Ishikawa (cell line): Measurements from ENCODE around the gene FOXK1.

Experiments used
- CREB1 ChIP-seq: IDR thresholded peaks from 2 replicates; pipeline ENCODE4 v1.6.1; 2012; ENCODE audit warnings: low read depth
- EGR1 ChIP-seq: IDR thresholded peaks from 2 replicates; pipeline ENCODE4 v1.6.1; 2012
- FOXM1 ChIP-seq: IDR thresholded peaks from 2 replicates; pipeline ENCODE4 v1.6.1; 2012; ENCODE audit warnings: low read depth, borderline replicate concordance
- RAD21 ChIP-seq: IDR thresholded peaks from 2 replicates; pipeline ENCODE4 v1.6.1; 2012; ENCODE audit warnings: low read depth
- YY1 ChIP-seq: IDR thresholded peaks from 2 replicates; pipeline ENCODE4 v1.6.1; 2012; ENCODE audit warnings: low read depth
- TF ChIP-seq, protein P1 (sequence below): IDR thresholded peaks from 2 replicates; pipeline ENCODE4 v1.6.1; 2012
- TF ChIP-seq, protein P2 (sequence below): IDR thresholded peaks from 2 replicates; pipeline ENCODE4 v1.6.1; 2012
- TF ChIP-seq, protein P3 (sequence below): IDR thresholded peaks from 2 replicates; pipeline ENCODE4 v1.6.1; 2012; ENCODE audit warnings: low read depth, mild to moderate bottlenecking

DNA sequence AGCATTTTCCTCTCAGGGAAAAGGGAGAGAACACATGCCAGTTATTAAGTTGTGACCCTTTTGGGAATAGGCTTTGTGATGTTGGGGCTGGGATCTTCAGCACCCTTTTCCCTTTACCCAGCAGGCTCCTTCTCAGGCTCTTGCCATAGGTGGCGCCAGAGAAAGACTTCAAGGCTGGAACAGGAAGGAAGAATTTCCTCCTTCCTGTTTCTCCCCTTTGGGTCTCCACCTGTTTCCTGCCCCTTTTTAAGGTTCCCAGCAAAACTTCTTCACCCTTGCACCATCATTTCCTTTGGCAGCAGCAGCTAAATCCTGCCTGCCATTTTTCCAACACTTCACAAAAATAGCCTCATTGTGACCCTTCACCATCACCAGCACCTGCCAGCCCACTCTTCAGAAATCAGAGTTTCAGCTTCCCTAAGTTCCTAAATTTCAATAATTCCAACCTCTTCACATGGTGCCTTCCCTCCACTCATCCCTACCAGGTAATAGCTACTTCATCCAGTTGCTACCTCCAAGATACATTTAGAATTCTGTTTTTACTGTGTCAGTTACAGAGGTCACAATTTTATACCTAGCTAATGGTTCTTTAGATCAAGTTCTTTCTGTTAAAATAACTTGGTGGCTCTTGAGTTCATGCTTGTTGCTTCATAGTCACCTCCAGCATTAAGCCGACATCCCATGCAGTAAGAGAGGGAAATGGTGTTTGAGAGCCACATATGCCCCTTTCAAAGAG is 22.4 kb upstream of the FOXK1 start:
- TF ChIP-seq, protein P1, sequence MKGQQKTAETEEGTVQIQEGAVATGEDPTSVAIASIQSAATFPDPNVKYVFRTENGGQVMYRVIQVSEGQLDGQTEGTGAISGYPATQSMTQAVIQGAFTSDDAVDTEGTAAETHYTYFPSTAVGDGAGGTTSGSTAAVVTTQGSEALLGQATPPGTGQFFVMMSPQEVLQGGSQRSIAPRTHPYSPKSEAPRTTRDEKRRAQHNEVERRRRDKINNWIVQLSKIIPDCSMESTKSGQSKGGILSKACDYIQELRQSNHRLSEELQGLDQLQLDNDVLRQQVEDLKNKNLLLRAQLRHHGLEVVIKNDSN: no peak
- no peak for TF ChIP-seq CREB1
- TF ChIP-seq, protein P2, sequence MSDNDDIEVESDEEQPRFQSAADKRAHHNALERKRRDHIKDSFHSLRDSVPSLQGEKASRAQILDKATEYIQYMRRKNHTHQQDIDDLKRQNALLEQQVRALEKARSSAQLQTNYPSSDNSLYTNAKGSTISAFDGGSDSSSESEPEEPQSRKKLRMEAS: no peak
- TF ChIP-seq, protein P3, sequence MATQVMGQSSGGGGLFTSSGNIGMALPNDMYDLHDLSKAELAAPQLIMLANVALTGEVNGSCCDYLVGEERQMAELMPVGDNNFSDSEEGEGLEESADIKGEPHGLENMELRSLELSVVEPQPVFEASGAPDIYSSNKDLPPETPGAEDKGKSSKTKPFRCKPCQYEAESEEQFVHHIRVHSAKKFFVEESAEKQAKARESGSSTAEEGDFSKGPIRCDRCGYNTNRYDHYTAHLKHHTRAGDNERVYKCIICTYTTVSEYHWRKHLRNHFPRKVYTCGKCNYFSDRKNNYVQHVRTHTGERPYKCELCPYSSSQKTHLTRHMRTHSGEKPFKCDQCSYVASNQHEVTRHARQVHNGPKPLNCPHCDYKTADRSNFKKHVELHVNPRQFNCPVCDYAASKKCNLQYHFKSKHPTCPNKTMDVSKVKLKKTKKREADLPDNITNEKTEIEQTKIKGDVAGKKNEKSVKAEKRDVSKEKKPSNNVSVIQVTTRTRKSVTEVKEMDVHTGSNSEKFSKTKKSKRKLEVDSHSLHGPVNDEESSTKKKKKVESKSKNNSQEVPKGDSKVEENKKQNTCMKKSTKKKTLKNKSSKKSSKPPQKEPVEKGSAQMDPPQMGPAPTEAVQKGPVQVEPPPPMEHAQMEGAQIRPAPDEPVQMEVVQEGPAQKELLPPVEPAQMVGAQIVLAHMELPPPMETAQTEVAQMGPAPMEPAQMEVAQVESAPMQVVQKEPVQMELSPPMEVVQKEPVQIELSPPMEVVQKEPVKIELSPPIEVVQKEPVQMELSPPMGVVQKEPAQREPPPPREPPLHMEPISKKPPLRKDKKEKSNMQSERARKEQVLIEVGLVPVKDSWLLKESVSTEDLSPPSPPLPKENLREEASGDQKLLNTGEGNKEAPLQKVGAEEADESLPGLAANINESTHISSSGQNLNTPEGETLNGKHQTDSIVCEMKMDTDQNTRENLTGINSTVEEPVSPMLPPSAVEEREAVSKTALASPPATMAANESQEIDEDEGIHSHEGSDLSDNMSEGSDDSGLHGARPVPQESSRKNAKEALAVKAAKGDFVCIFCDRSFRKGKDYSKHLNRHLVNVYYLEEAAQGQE: no peak
- no peak for TF ChIP-seq EGR1
- TF ChIP-seq RAD21: no peak
- no peak for TF ChIP-seq YY1
- TF ChIP-seq FOXM1: no peak
